Activated naive CD8-positive, alpha-beta T cell treated with anti-CD3 and anti-CD28 coated beads, Interleukin-2, amount 50 U/mL, for 24 hours (primary cell): ENCODE measurements around the gene RAC2.

Experiments
- ATAC-seq: fragments of 150-1000 bp; cut with Tn5 transposase; one replicate; pipeline ENCODE4 v1.10.0; 2021
- DNase-seq: peaks from one replicate; pipeline ENCODE4 v3.0.0; 2021
- H3K27ac Mint-ChIP-seq: one replicate; pipeline ENCODE4 v1.8.0; 2021; ENCODE audit warnings: mild to moderate bottlenecking, mixed read lengths
- H3K27me3 Mint-ChIP-seq: one replicate; pipeline ENCODE4 v1.8.0; 2021; ENCODE audit warnings: mixed read lengths
- H3K36me3 Mint-ChIP-seq: one replicate; pipeline ENCODE4 v1.8.0; 2021; ENCODE audit warnings: low read depth, mixed read lengths
- H3K4me1 Mint-ChIP-seq: one replicate; pipeline ENCODE4 v1.8.0; 2021; ENCODE audit warnings: mixed read lengths
- H3K4me3 Mint-ChIP-seq: one replicate; pipeline ENCODE4 v1.8.0; 2021; ENCODE audit warnings: mild to moderate bottlenecking, moderate library complexity, mixed read lengths
- H3K9me3 Mint-ChIP-seq: one replicate; pipeline ENCODE4 v1.8.0; 2021; ENCODE audit warnings: mixed read lengths

RAC2 gene

GRCh38 chr22:37281646-37282384 is 37.7 kb upstream of the RAC2 start:
- H3K4me3 Mint-ChIP-seq, result peak overlapping the region; percentile 89
- DNase-seq, result peak; percentile 38
- peaks cover 4% of the 10 kb centered on the region for H3K36me3 Mint-ChIP-seq
- peaks cover 3% of the 10 kb centered on the region for H3K27me3 Mint-ChIP-seq
- H3K4me1 Mint-ChIP-seq, result peaks cover 82% of the 10 kb centered on the region
- H3K9me3 Mint-ChIP-seq, result no peaks in the 10 kb centered on the region
- peak; percentile 58 for ATAC-seq
- peak overlapping the region; percentile 98 for H3K27ac Mint-ChIP-seq

DNA sequence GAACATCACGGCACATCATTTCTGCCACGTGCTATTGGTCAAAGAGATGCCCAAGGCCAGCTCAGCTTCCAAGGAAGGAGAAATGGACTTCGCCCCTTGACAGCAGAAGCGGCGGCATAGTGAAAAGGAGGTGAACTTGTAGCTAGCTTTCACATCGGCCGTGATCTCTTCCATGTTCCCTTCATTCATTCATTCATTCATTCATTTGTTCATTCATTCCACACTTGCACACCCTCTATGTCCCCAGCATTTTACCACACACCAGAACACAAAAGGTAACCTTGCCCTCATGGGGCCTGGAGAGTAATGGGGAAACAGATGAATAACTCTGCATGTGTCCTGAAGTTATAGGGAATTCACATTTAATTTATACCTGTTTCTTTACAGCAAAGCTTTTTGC is 37.1 kb upstream of the RAC2 start:
- Mint-ChIP-seq H3K36me3 (peaks cover 2% of the 10 kb centered on the region), H3K27ac (peak overlapping the region; percentile 98), H3K4me1 (peaks cover 81% of the 10 kb centered on the region), H3K9me3 (no peaks in the 10 kb centered on the region), H3K4me3 (no peak overlapping the region), H3K27me3 (peaks cover 3% of the 10 kb centered on the region)
- DNase-seq, result no peak
- ATAC-seq, result no peak

DNA sequence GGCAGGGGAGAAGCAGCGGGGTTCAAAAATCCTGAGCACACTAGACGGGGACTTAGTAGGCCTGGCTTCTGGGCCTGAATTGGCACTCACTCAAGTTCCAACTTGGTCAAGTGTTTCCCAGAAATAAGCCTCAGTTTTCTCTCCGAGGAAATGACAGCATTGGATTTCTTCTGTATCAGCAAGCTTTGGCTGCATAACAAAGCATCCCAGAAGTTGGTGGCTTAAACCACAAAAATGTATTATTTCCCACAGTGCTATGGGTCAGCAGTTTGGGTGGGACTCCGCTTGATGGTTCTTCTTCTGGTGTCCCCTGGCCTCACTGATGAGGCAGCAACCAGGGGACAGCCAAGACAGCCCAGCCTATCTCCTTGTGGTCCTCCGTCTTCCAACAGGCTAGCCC is 36.6 kb upstream of the RAC2 start:
- peaks cover 82% of the 10 kb centered on the region for H3K4me1 Mint-ChIP-seq
- H3K27ac Mint-ChIP-seq, result no peak overlapping the region
- H3K36me3 Mint-ChIP-seq, result peaks cover 2% of the 10 kb centered on the region

DNA sequence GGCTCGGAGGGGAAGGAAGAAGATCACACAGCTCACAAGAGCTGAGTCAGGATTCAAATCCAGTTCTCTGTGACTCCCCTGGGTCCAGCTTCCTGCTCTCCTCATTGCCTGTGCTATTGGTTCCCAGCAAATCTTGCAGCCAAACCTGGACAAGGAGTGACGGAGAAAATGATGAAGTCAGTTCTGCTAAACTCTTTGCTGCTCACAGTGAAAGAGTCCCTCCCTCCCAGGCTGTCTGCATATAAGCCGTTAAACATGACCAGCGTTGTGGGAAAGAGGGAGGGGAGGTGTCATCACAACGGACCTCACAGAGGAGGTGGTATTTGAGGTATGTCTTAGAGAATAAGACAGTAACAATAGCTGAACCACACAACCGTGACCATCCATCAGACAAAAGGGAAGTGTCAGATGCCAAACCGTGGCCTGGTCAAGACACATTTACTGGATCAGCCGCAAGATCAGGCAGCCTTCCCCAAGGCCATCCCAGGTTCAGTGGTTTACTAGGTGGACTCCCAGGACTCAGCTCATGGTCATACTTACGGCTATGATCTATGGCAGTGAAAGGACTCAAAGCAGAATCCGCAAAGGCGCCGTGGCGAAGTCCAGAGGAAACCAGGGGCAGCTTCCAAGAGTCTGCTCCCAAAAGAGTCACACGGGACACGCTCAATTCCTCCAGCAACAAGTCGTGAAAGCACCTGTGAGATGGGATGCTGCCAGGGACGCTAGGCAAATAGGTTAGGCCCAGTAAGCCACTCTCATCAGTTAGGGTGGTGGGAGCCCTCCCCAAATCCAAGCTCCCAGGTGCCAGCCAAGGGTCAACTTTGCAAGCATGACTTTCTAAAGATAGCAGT is 35.5 kb upstream of the RAC2 start:
- no peak for DNase-seq
- Mint-ChIP-seq H3K9me3 (no peaks in the 10 kb centered on the region), H3K27me3 (peaks cover 3% of the 10 kb centered on the region), H3K4me3 (no peak overlapping the region), H3K4me1 (peaks cover 84% of the 10 kb centered on the region), H3K36me3 (no peaks in the 10 kb centered on the region), H3K27ac (no peak overlapping the region)
- ATAC-seq, result no peak

More for the DNA sequence above, 36.6 kb upstream of the RAC2 start:
- no peak for DNase-seq
- no peak overlapping the region for H3K4me3 Mint-ChIP-seq
- no peaks in the 10 kb centered on the region for H3K9me3 Mint-ChIP-seq
- H3K27me3 Mint-ChIP-seq, result peaks cover 3% of the 10 kb centered on the region
- ATAC-seq, result no peak

- Mint-ChIP-seq H3K27ac (no peak overlapping the region), H3K36me3 (no peaks in the 10 kb centered on the region), H3K4me3 (no peak overlapping the region), H3K9me3 (no peaks in the 10 kb centered on the region), H3K4me1 (peaks cover 79% of the 10 kb centered on the region), H3K27me3 (peaks cover 3% of the 10 kb centered on the region)
- ATAC-seq (no peak), DNase-seq (no peak)
These were observed 34.2 kb upstream of the RAC2 start for GRCh38 chr22:37278261-37278660.

- peak overlapping the region; percentile 8 for H3K27ac Mint-ChIP-seq
- no peak for DNase-seq
- H3K4me1 Mint-ChIP-seq, result peaks cover 76% of the 10 kb centered on the region
- no peak for ATAC-seq
- no peaks in the 10 kb centered on the region for H3K36me3 Mint-ChIP-seq
- no peaks in the 10 kb centered on the region for H3K9me3 Mint-ChIP-seq
- peaks cover 3% of the 10 kb centered on the region for H3K27me3 Mint-ChIP-seq
- no peak overlapping the region for H3K4me3 Mint-ChIP-seq
These were observed 33.3 kb upstream of the RAC2 start for GRCh38 chr22:37277384-37277783.

DNA sequence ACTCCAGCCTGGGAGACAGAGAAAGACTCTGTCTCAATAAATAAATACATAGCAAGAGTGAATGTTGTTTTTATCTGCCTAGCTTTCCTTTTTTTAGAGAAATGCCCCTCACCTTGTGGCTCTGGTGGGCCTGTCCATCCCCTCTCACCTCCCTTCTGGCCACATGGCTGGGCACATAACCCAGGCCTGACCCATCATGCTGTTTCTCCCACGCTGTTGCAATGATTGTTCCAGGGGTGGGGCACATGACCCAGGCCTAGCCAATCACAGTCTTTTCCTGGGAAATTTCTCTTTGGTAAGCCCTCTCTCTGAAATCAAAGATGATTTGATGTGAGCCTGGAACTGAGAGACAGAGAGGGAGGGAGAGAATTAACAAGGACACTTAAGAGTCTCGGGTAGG is 32.7 kb upstream of the RAC2 start:
- peaks cover 72% of the 10 kb centered on the region for H3K4me1 Mint-ChIP-seq
- ATAC-seq, result no peak
- H3K4me3 Mint-ChIP-seq, result no peak overlapping the region
- peaks cover 3% of the 10 kb centered on the region for H3K27me3 Mint-ChIP-seq
- no peaks in the 10 kb centered on the region for H3K36me3 Mint-ChIP-seq
- no peak overlapping the region for H3K27ac Mint-ChIP-seq
- no peak for DNase-seq
- H3K9me3 Mint-ChIP-seq, result no peaks in the 10 kb centered on the region

DNA sequence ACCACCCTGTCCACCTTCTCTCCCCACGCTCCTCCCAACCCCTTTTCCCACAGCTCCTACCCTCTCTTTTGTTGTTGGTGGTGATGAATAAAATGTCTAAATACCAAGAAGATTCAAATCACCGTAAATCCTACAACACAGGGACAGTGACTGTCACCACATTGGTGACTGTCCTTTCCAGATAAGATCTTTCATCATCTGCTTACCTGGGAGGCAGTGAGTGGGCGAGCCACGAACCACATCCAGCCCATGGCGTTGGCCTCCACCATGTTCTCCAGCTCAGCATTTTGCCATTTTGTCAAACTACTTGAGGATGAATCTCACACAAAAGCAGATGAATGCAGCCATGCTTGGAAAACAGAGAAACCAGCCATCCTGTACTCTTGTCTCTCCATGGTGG is 31.6 kb upstream of the RAC2 start:
- no peaks in the 10 kb centered on the region for H3K36me3 Mint-ChIP-seq
- peaks cover 3% of the 10 kb centered on the region for H3K27me3 Mint-ChIP-seq
- H3K4me1 Mint-ChIP-seq, result peaks cover 68% of the 10 kb centered on the region
- ATAC-seq (peak; percentile 79), DNase-seq (peak; percentile 61)
- no peaks in the 10 kb centered on the region for H3K9me3 Mint-ChIP-seq
- H3K27ac Mint-ChIP-seq, result peak overlapping the region; percentile 49
- H3K4me3 Mint-ChIP-seq, result no peak overlapping the region

DNA sequence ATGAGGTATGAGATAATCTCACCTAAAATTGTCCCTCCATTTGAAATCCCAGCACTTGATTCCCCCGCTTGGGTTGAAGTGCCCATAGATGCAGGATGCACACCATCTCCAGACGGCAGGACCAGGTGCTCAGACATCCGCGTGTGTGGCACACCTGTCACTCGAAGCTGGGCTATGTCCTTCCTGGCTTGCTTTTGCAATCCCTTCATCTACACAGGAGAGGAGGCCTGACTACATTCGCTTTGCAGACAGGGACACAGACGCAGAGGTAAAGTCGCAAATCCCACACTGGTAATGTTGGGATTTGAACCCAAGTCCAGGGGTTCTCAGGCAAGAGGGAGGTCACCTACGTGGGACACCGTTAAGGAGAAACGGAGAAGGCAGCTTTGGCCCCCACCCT is 31.1 kb upstream of the RAC2 start:
- Mint-ChIP-seq H3K27me3 (peaks cover 3% of the 10 kb centered on the region), H3K9me3 (no peaks in the 10 kb centered on the region), H3K4me3 (no peak overlapping the region), H3K4me1 (peaks cover 66% of the 10 kb centered on the region), H3K27ac (no peak overlapping the region), H3K36me3 (no peaks in the 10 kb centered on the region)
- no peak for DNase-seq
- ATAC-seq, result no peak

DNA sequence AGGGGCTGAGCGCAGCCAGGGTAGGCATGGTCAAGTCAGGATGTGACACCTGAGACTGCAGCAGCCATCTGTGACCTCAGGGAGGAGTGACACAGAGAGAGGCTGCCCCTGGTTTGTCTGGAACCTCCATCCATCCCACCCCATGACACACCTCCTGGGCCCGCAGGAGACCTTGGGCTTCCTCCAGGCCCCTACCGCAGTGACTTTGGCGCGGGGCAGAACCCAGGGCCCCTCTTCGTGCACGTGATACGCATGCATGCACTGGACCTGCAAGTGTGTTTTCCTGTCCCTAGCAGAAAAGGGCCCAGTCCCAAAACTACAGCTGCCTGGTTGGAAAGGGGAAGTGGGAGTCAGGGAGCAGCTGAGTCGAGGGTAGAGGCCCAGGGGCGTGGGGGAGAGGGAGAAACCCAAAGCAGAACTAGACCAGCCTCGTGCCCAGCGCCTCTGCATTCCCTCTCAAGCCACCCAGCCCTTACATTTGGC is 30.4 kb upstream of the RAC2 start:
- DNase-seq (no peak), ATAC-seq (no peak)
- no peaks in the 10 kb centered on the region for H3K36me3 Mint-ChIP-seq
- peaks cover 3% of the 10 kb centered on the region for H3K27me3 Mint-ChIP-seq
- H3K27ac Mint-ChIP-seq, result no peak overlapping the region
- peaks cover 65% of the 10 kb centered on the region for H3K4me1 Mint-ChIP-seq
- H3K9me3 Mint-ChIP-seq, result no peaks in the 10 kb centered on the region
- no peak overlapping the region for H3K4me3 Mint-ChIP-seq

- Mint-ChIP-seq H3K27ac (peak overlapping the region; percentile 24), H3K27me3 (peaks cover 3% of the 10 kb centered on the region), H3K9me3 (no peaks in the 10 kb centered on the region), H3K4me1 (peaks cover 63% of the 10 kb centered on the region), H3K4me3 (no peak overlapping the region), H3K36me3 (no peaks in the 10 kb centered on the region)
- ATAC-seq (no peak), DNase-seq (no peak)
These were observed 29.8 kb upstream of the RAC2 start for GRCh38 chr22:37273846-37274225.

GRCh38 chr22:37273126-37273845 is 29.2 kb upstream of the RAC2 start:
- H3K36me3 Mint-ChIP-seq, result no peaks in the 10 kb centered on the region
- H3K4me3 Mint-ChIP-seq, result no peak overlapping the region
- ATAC-seq (peak; percentile 79), DNase-seq (no peak)
- H3K27ac Mint-ChIP-seq, result peak overlapping the region; percentile 24
- H3K27me3 Mint-ChIP-seq, result peaks cover 3% of the 10 kb centered on the region
- no peaks in the 10 kb centered on the region for H3K9me3 Mint-ChIP-seq
- peaks cover 60% of the 10 kb centered on the region for H3K4me1 Mint-ChIP-seq

- H3K4me1 Mint-ChIP-seq, result peaks cover 63% of the 10 kb centered on the region
- ATAC-seq (no peak), DNase-seq (no peak)
These were observed 27.0 kb upstream of the RAC2 start for GRCh38 chr22:37270928-37271650.

More at GRCh38 chr22:37270928-37271650, 27.0 kb upstream of the RAC2 start:
- H3K4me3 Mint-ChIP-seq, result no peak overlapping the region
- H3K36me3 Mint-ChIP-seq, result no peaks in the 10 kb centered on the region
- H3K27ac Mint-ChIP-seq, result no peak overlapping the region
- H3K27me3 Mint-ChIP-seq, result no peaks in the 10 kb centered on the region
- H3K9me3 Mint-ChIP-seq, result no peaks in the 10 kb centered on the region
